Measurements from ENCODE around the gene PKIG. TPM values are rescaled to one million over a fixed set of nuclear protein-coding genes. Genes with fewer than 3 reads are reported as not detected.
A peak's percentile ranks its signal among the peaks of the same experiment; 100 is the strongest.

PKIG gene
- total RNA-seq (2021) (41.9 and 50.1 TPM in 2 replicates), Bru-seq, nascent RNA (percentile 65 among the genes with signal in this experiment), BruChase-seq, experiment 1, labeled RNA remaining after a 2-hour chase (percentile 58 among the genes with signal in this experiment), BruChase-seq, experiment 2, labeled RNA remaining after a 6-hour chase (percentile 50 among the genes with signal in this experiment)
- long read RNA-seq, transcript PKIG-207 (4 exons, 1,191 nt): major isoform, 93 of 115 reads
- long read RNA-seq, transcript PKIG-206 (5 exons, 1,338 nt): minor isoform, 5 of 115 reads
- long read RNA-seq, transcript PKIG-201 (2 exons, 1,153 nt): minor isoform, 5 of 115 reads
- long read RNA-seq, partial matches to known transcripts: 3 of 115 reads
- long read RNA-seq, other reads (novel, unspliced or antisense): 7 of 115 reads

- CTCF ChIA-PET: no interaction called here
- TF ChIP-seq EZH2 (IDR thresholded peaks at IDR 0.05; ENCODE audit: low read depth): no peak
- TF ChIP-seq, protein P1, sequence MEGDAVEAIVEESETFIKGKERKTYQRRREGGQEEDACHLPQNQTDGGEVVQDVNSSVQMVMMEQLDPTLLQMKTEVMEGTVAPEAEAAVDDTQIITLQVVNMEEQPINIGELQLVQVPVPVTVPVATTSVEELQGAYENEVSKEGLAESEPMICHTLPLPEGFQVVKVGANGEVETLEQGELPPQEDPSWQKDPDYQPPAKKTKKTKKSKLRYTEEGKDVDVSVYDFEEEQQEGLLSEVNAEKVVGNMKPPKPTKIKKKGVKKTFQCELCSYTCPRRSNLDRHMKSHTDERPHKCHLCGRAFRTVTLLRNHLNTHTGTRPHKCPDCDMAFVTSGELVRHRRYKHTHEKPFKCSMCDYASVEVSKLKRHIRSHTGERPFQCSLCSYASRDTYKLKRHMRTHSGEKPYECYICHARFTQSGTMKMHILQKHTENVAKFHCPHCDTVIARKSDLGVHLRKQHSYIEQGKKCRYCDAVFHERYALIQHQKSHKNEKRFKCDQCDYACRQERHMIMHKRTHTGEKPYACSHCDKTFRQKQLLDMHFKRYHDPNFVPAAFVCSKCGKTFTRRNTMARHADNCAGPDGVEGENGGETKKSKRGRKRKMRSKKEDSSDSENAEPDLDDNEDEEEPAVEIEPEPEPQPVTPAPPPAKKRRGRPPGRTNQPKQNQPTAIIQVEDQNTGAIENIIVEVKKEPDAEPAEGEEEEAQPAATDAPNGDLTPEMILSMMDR (conservative IDR thresholded peaks at IDR 0.05): no peak
- no peaks in the 10 kb centered on the region for H4K20me1 ChIP-seq (ENCODE audit: insufficient read depth)
- H3K4me3 ChIP-seq: no peak within 1 kb of the TSS
- no peaks in the 10 kb centered on the region for H3K27me3 ChIP-seq (ENCODE audit: insufficient read depth, low read depth)
- H3F3A ChIP-seq (ENCODE audit: insufficient read depth, low read depth): peaks cover 13% of the 10 kb centered on the region; the same call in 1 of the 2 replicates
- no TSS peak for BruUV-seq (replicated peaks)
- no peak within 1 kb of the TSS for H3K27ac ChIP-seq
- DNase-seq: no peak
- no peaks in the 10 kb centered on the region for H3K36me3 ChIP-seq (ENCODE audit: low read depth)
- POLR2A ChIA-PET (ENCODE audit: unreplicated experiment): no interaction called here
- H3K4me2 ChIP-seq: no peak within 1 kb of the TSS
- H3K79me2 ChIP-seq (ENCODE audit: low read depth): no peaks in the 10 kb centered on the region
- H3K9me3 ChIP-seq (ENCODE audit: insufficient read depth, low read depth): peaks cover under 1% of the 10 kb centered on the region
- no peak within 1 kb of the TSS for H2AFZ ChIP-seq
- intact Hi-C loops (cut with micrococcal nuclease; ENCODE audit: unreplicated experiment): no loop called here
- H3K9me2 ChIP-seq (ENCODE audit: insufficient read depth): no peaks in the 10 kb centered on the region
- H3K4me1 ChIP-seq (replicated peaks; ENCODE audit: insufficient read depth): 0 out of 2 replicates have a peak, but pooled peaks cover 4% of the 10 kb centered on the region
These were observed at the start of gene PKIG for GRCh38 chr20:44582311-44583025. Gene PKIG, plus strand, starts transcription at chr20:44582579. Its CDS starts 31,978 bp downstream, at chr20:44614557.

DNA sequence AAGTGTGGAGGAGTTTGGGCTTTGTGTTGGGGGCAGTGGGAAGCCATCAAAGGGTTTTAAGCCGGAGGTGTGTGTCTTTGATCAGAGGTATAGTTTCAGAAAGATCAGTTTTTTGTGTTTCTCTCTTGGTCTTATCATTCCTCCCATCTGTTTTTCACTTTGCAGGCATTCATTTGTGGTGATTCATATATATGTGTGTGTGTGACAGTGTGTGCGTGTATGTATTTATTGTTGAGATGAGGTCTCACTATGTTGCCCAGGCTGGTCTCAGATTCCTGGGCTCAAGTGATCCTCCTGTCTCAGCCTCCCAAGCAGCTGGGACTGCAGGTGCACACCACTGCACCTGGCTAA is 49.4 kb upstream of the PKIG start:
- Histone ChIP-seq H3K27ac (0 out of 2 replicates have a peak overlapping the region, but pooled peaks have one; percentile 3), H3K9me3 (ENCODE audit: insufficient read depth, low read depth) (no peaks in the 10 kb centered on the region), H2AFZ (peak overlapping the region; percentile 99; the same call in 1 of the 2 replicates), H3K4me3 (peak overlapping the region; percentile 84; the same call in 1 of the 2 replicates), H3K4me2 (peak overlapping the region; percentile 75), H3K9me2 (ENCODE audit: insufficient read depth) (no peaks in the 10 kb centered on the region), H3K27me3 (ENCODE audit: insufficient read depth, low read depth) (no peaks in the 10 kb centered on the region), H3K36me3 (ENCODE audit: low read depth) (no peaks in the 10 kb centered on the region), H3K4me1 (replicated peaks; ENCODE audit: insufficient read depth) (peaks cover 20% of the 10 kb centered on the region), H4K20me1 (ENCODE audit: insufficient read depth) (no peaks in the 10 kb centered on the region), H3K79me2 (ENCODE audit: low read depth) (no peaks in the 10 kb centered on the region), H3F3A (ENCODE audit: insufficient read depth, low read depth) (peaks cover 18% of the 10 kb centered on the region)
- peak in 1 of 2 experiments; percentile 53 for DNase-seq
- ChIA-PET POLR2A (ENCODE audit: unreplicated experiment) (no interaction called here), CTCF (interaction anchor here (0.7 kb wide), 1 partner anchor 20 kb away, joined by 4 read pairs; no protein-coding TSS in a partner anchor)
- intact Hi-C loops (cut with micrococcal nuclease; ENCODE audit: unreplicated experiment): loop anchor here (5.0 kb wide), 1 partner anchor 39 kb away; no protein-coding TSS in a partner anchor
- BruUV-seq (replicated peaks): no TSS peak
- TF ChIP-seq, protein P1 (conservative IDR thresholded peaks at IDR 0.05): no peak
- TF ChIP-seq EZH2 (IDR thresholded peaks at IDR 0.05; ENCODE audit: low read depth): no peak

DNA sequence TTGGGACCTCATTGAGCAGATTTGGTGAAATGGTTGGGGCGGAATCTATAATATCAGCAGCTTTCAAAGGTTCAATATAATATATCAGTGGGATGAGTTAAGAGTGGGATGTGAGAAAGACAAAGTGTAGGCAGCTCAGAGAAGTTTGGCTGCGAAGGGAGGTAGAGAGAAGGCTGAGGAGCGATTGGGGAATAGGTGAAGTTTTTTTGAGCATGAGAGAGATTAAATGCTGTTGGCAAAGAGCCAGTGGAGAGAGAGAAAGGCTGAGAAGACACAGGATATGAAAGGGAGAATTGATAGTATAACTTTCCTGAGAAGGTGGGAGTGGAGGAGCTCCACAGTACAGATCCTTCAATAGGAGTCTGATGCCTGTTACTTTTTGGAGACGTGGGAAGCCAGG is 48.5 kb upstream of the PKIG start:
- Histone ChIP-seq H3K4me2 (no peak overlapping the region), H3K9me3 (ENCODE audit: insufficient read depth, low read depth) (no peaks in the 10 kb centered on the region), H4K20me1 (ENCODE audit: insufficient read depth) (no peaks in the 10 kb centered on the region), H3K79me2 (ENCODE audit: low read depth) (no peaks in the 10 kb centered on the region), H3K9me2 (ENCODE audit: insufficient read depth) (no peaks in the 10 kb centered on the region), H3K4me1 (replicated peaks; ENCODE audit: insufficient read depth) (peaks cover 20% of the 10 kb centered on the region), H3K4me3 (no peak overlapping the region), H3K36me3 (ENCODE audit: low read depth) (no peaks in the 10 kb centered on the region), H3K27me3 (ENCODE audit: insufficient read depth, low read depth) (no peaks in the 10 kb centered on the region), H3F3A (ENCODE audit: insufficient read depth, low read depth) (peaks cover 27% of the 10 kb centered on the region), H3K27ac (no peak overlapping the region), H2AFZ (no peak overlapping the region)
- intact Hi-C loops (cut with micrococcal nuclease; ENCODE audit: unreplicated experiment): loop anchor here (5.0 kb wide), 1 partner anchor 38 kb away; no protein-coding TSS in a partner anchor
- no peak for DNase-seq
- BruUV-seq (replicated peaks): no TSS peak
- POLR2A ChIA-PET (ENCODE audit: unreplicated experiment): interaction anchor here (0.5 to 0.7 kb wide), 3 partner anchors 26 to 1062 kb away, joined by 4 to 28 read pairs (median 11); no protein-coding TSS in a partner anchor
- CTCF ChIA-PET: interaction anchor here (0.6 to 0.7 kb wide), 2 partner anchors 14 to 60 kb away, joined by 7 to 9 read pairs; no protein-coding TSS in a partner anchor
- TF ChIP-seq, protein P1 (conservative IDR thresholded peaks at IDR 0.05): no peak
- no peak for TF ChIP-seq EZH2 (IDR thresholded peaks at IDR 0.05; ENCODE audit: low read depth)
